HEK293 (cell line): ENCODE data around the gene ALPK3.

Source experiments
- CTCF ChIA-PET: fragments of 350-600 bp; formaldehyde crosslinking; extraction: SDS; loops from one replicate; lab custom pipeline; 2021; ENCODE audit warnings: antibody characterized with exemption; lab: Yijun Ruan, JAX
- POLR2A ChIA-PET: fragments of 300-600 bp; formaldehyde crosslinking; extraction: SDS; loops from one replicate; lab custom pipeline; 2020; ENCODE audit warnings: antibody characterized with exemption, inconsistent platforms; lab: Yijun Ruan, JAX
- H3K27ac ChIP-seq: fragments of 200-500 bp; sonication (Bioruptor generic); 2 replicates; pipeline ENCODE4 v1.5.1; 2014; ENCODE audit warnings: low read depth, low read length, control low read depth, inconsistent platforms; ENCODE audit errors: extremely low read depth
- H3K36me3 ChIP-seq, 2 experiments: fragments of 200-500 bp in 1 of 2; sonication (Bioruptor generic) in 1 of 2; 1 replicate in 1 of 2; 2 replicates in 1 of 2; pipeline ENCODE4 v1.5.1; 2014 to 2017; ENCODE audit warnings: inconsistent platforms in 2 of 2, low read length in 2 of 2; ENCODE audit not compliant: control insufficient read depth in 2 of 2, insufficient read depth in 1 of 2
- H3K4me1 ChIP-seq: fragments of 200-500 bp; sonication (Bioruptor generic); 2 replicates; pipeline ENCODE4 v1.5.1; 2014; ENCODE audit warnings: mild to moderate bottlenecking, low read length, inconsistent platforms; ENCODE audit not compliant: control insufficient read depth, insufficient read depth
- H3K4me3 ChIP-seq: 2 replicates; pipeline ENCODE4 v1.5.1; 2011; ENCODE audit warnings: low read depth, mild to moderate bottlenecking, control low read depth, low read length, moderate library complexity
- H3K9me3 ChIP-seq: fragments of 200-500 bp; sonication (Bioruptor generic); 2 replicates; pipeline ENCODE4 v1.5.1; 2014; ENCODE audit warnings: low read depth, low read length, inconsistent platforms; ENCODE audit not compliant: control insufficient read depth, insufficient read depth
- FEZF1 ChIP-seq: fragments of 450-650 bp; formaldehyde crosslinking; IDR thresholded peaks from 2 replicates; pipeline ENCODE4 v1.5.1; 2016; ENCODE audit warnings: missing biosample characterization, missing genetic modification characterization
- GLI2 ChIP-seq: fragments of 450-650 bp; formaldehyde crosslinking; IDR thresholded peaks from 2 replicates; pipeline ENCODE4; 2017; ENCODE audit warnings: missing biosample characterization, missing genetic modification characterization, low read depth, borderline replicate concordance
- GLIS1 ChIP-seq: fragments of 450-650 bp; formaldehyde crosslinking; IDR thresholded peaks from 2 replicates; pipeline ENCODE4 v1.5.1; 2016; ENCODE audit warnings: missing biosample characterization, missing genetic modification characterization
- REPIN1 ChIP-seq: fragments of 450-650 bp; formaldehyde crosslinking; IDR thresholded peaks from 2 replicates; pipeline ENCODE4 v1.5.1; 2017; ENCODE audit warnings: missing biosample characterization, missing genetic modification characterization, low read depth
- TCF7L2 ChIP-seq: IDR thresholded peaks from 2 replicates; pipeline ENCODE4 v1.6.1; 2011; ENCODE audit warnings: low read depth, mild to moderate bottlenecking, inconsistent platforms, low read length, moderate library complexity, borderline replicate concordance
- ZBTB10 ChIP-seq: fragments of 450-650 bp; formaldehyde crosslinking; IDR thresholded peaks from 2 replicates; pipeline ENCODE4 v1.5.1; 2016; ENCODE audit warnings: missing biosample characterization, missing genetic modification characterization
- ZFP3 ChIP-seq: fragments of 450-650 bp; formaldehyde crosslinking; IDR thresholded peaks from 2 replicates; pipeline ENCODE4 v1.5.1; 2016; ENCODE audit warnings: low read depth, missing biosample characterization, missing genetic modification characterization
- ZFP41 ChIP-seq: fragments of 450-650 bp; formaldehyde crosslinking; IDR thresholded peaks from 2 replicates; pipeline ENCODE4 v1.5.1; 2016; ENCODE audit warnings: missing biosample characterization, missing genetic modification characterization, borderline replicate concordance
- ZNF132 ChIP-seq: fragments of 450-650 bp; formaldehyde crosslinking; IDR thresholded peaks from 2 replicates; pipeline ENCODE4 v1.5.1; 2017; ENCODE audit warnings: missing biosample characterization, missing genetic modification characterization, borderline replicate concordance
- ZNF157 ChIP-seq: fragments of 450-650 bp; formaldehyde crosslinking; IDR thresholded peaks from 2 replicates; pipeline ENCODE4 v1.5.1; 2016; ENCODE audit warnings: missing biosample characterization, missing genetic modification characterization
- ZNF239 ChIP-seq: fragments of 450-650 bp; formaldehyde crosslinking; IDR thresholded peaks from 2 replicates; pipeline ENCODE4 v1.5.1; 2016; ENCODE audit warnings: missing biosample characterization, missing genetic modification characterization
- ZNF394 ChIP-seq: fragments of 450-650 bp; formaldehyde crosslinking; IDR thresholded peaks from 2 replicates; pipeline ENCODE4 v1.5.1; 2016; ENCODE audit warnings: missing biosample characterization, missing genetic modification characterization, mild to moderate bottlenecking, moderate library complexity, borderline replicate concordance
- ZNF416 ChIP-seq: fragments of 450-650 bp; formaldehyde crosslinking; IDR thresholded peaks from 2 replicates; pipeline ENCODE4 v1.5.1; 2016; ENCODE audit warnings: missing biosample characterization, missing genetic modification characterization
- ZNF433 ChIP-seq: fragments of 450-650 bp; formaldehyde crosslinking; IDR thresholded peaks from 2 replicates; pipeline ENCODE4 v1.5.1; 2016; ENCODE audit warnings: missing biosample characterization, missing genetic modification characterization, low read depth
- ZNF510 ChIP-seq: fragments of 450-650 bp; formaldehyde crosslinking; IDR thresholded peaks from 2 replicates; pipeline ENCODE4 v1.5.1; 2018; ENCODE audit warnings: mild to moderate bottlenecking, missing genetic modification characterization, missing biosample characterization; ENCODE audit not compliant: insufficient replicate concordance
- ZNF560 ChIP-seq: fragments of 450-650 bp; formaldehyde crosslinking; IDR thresholded peaks from 2 replicates; pipeline ENCODE4 v1.5.1; 2017; ENCODE audit warnings: missing biosample characterization, missing genetic modification characterization, borderline replicate concordance
- ZNF571 ChIP-seq: fragments of 450-650 bp; formaldehyde crosslinking; IDR thresholded peaks from 2 replicates; pipeline ENCODE4 v1.5.0; 2017; ENCODE audit warnings: missing biosample characterization, missing genetic modification characterization
- ZNF600 ChIP-seq: fragments of 450-650 bp; formaldehyde crosslinking; IDR thresholded peaks from 2 replicates; pipeline ENCODE4 v1.5.1; 2016; ENCODE audit warnings: missing biosample characterization, missing genetic modification characterization
- ZNF624 ChIP-seq: fragments of 450-650 bp; formaldehyde crosslinking; IDR thresholded peaks from 2 replicates; pipeline ENCODE4 v1.5.1; 2017; ENCODE audit warnings: missing biosample characterization, missing genetic modification characterization
- TF ChIP-seq, protein P1 (sequence below): fragments of 450-650 bp; formaldehyde crosslinking; IDR thresholded peaks from 2 replicates; pipeline ENCODE4 v1.5.1; 2016; ENCODE audit warnings: missing biosample characterization, missing genetic modification characterization
- TF ChIP-seq, protein P2 (sequence below): fragments of 450-650 bp; formaldehyde crosslinking; IDR thresholded peaks from 2 replicates; pipeline ENCODE4 v1.5.1; 2016; ENCODE audit warnings: missing biosample characterization, missing genetic modification characterization
- TF ChIP-seq, protein P3 (sequence below): fragments of 450-650 bp; formaldehyde crosslinking; IDR thresholded peaks from 2 replicates; pipeline ENCODE4 v1.5.1; 2016; ENCODE audit warnings: missing biosample characterization, missing genetic modification characterization
- TF ChIP-seq, protein P4 (sequence below): sonication (generic); formaldehyde crosslinking; IDR thresholded peaks from 2 replicates; pipeline ENCODE4 v1.8.1; 2022; ENCODE audit warnings: mild to moderate bottlenecking, moderate library complexity, missing genetic modification reagents

ALPK3 gene

GRCh38 chr15:84919106-84919667 lies 102.0 kb downstream of the ALPK3 start:
- Histone ChIP-seq H3K9me3 (no peaks in the 10 kb centered on the region), H3K36me3 (no peaks in the 10 kb centered on the region), H3K4me3 (no peak overlapping the region), H3K27ac (no peak overlapping the region), H3K4me1 (peaks cover 10% of the 10 kb centered on the region)
- ChIA-PET CTCF (interaction anchor here (0.8 to 1.4 kb wide), 2 partner anchors 9 to 43 kb away, joined by 3 to 10 read pairs; no protein-coding TSS in a partner anchor), POLR2A (no interaction called here)
- TF ChIP-seq ZFP41 (tag by site-specific recombination) (no peak), ZNF157 (tag by site-specific recombination) (no peak), ZNF600 (tag by site-specific recombination) (no peak)

GRCh38 chr15:84921121-84921520 lies 104.0 kb downstream of the ALPK3 start:
- Histone ChIP-seq H3K4me3 (no peak overlapping the region), H3K9me3 (no peaks in the 10 kb centered on the region), H3K4me1 (no peaks in the 10 kb centered on the region), H3K36me3 (no peaks in the 10 kb centered on the region), H3K27ac (no peak overlapping the region)
- TF ChIP-seq, protein P1, sequence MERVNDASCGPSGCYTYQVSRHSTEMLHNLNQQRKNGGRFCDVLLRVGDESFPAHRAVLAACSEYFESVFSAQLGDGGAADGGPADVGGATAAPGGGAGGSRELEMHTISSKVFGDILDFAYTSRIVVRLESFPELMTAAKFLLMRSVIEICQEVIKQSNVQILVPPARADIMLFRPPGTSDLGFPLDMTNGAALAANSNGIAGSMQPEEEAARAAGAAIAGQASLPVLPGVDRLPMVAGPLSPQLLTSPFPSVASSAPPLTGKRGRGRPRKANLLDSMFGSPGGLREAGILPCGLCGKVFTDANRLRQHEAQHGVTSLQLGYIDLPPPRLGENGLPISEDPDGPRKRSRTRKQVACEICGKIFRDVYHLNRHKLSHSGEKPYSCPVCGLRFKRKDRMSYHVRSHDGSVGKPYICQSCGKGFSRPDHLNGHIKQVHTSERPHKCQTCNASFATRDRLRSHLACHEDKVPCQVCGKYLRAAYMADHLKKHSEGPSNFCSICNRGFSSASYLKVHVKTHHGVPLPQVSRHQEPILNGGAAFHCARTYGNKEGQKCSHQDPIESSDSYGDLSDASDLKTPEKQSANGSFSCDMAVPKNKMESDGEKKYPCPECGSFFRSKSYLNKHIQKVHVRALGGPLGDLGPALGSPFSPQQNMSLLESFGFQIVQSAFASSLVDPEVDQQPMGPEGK (tag by site-specific recombination), result no peak
- TF ChIP-seq REPIN1 (tag by site-specific recombination), result no peak
- no peak for TF ChIP-seq ZBTB10
- no peak for TF ChIP-seq ZNF132 (tag by site-specific recombination)
- TF ChIP-seq, protein P2, sequence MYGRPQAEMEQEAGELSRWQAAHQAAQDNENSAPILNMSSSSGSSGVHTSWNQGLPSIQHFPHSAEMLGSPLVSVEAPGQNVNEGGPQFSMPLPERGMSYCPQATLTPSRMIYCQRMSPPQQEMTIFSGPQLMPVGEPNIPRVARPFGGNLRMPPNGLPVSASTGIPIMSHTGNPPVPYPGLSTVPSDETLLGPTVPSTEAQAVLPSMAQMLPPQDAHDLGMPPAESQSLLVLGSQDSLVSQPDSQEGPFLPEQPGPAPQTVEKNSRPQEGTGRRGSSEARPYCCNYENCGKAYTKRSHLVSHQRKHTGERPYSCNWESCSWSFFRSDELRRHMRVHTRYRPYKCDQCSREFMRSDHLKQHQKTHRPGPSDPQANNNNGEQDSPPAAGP (tag by site-specific recombination), result no peak
- TF ChIP-seq ZNF416, result no peak
- no peak for TF ChIP-seq TCF7L2
- TF ChIP-seq ZNF624 (tag by site-specific recombination), result no peak
- TF ChIP-seq ZNF571, result no peak
- TF ChIP-seq ZNF510 (tag by site-specific recombination), result no peak
- no peak for TF ChIP-seq GLI2 (tag by site-specific recombination)
- no peak for TF ChIP-seq FEZF1 (tag by site-specific recombination)
- no peak for TF ChIP-seq ZNF394 (tag by site-specific recombination)
- no peak for TF ChIP-seq ZFP3 (tag by site-specific recombination)
- no peak for TF ChIP-seq GLIS1 (tag by site-specific recombination)
- no peak for TF ChIP-seq ZNF560 (tag by site-specific recombination)
- TF ChIP-seq, protein P3, sequence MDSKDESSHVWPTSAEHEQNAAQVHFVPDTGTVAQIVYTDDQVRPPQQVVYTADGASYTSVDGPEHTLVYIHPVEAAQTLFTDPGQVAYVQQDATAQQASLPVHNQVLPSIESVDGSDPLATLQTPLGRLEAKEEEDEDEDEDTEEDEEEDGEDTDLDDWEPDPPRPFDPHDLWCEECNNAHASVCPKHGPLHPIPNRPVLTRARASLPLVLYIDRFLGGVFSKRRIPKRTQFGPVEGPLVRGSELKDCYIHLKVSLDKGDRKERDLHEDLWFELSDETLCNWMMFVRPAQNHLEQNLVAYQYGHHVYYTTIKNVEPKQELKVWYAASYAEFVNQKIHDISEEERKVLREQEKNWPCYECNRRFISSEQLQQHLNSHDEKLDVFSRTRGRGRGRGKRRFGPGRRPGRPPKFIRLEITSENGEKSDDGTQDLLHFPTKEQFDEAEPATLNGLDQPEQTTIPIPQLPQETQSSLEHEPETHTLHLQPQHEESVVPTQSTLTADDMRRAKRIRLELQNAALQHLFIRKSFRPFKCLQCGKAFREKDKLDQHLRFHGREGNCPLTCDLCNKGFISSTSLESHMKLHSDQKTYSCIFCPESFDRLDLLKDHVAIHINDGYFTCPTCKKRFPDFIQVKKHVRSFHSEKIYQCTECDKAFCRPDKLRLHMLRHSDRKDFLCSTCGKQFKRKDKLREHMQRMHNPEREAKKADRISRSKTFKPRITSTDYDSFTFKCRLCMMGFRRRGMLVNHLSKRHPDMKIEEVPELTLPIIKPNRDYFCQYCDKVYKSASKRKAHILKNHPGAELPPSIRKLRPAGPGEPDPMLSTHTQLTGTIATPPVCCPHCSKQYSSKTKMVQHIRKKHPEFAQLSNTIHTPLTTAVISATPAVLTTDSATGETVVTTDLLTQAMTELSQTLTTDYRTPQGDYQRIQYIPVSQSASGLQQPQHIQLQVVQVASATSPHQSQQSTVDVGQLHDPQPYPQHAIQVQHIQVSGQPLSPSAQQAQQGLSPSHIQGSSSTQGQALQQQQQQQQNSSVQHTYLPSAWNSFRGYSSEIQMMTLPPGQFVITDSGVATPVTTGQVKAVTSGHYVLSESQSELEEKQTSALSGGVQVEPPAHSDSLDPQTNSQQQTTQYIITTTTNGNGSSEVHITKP (tag by site-specific recombination), result no peak
- TF ChIP-seq ZNF433 (tag by site-specific recombination), result no peak
- no peak for TF ChIP-seq ZNF239 (tag by site-specific recombination)
- TF ChIP-seq, protein P4, sequence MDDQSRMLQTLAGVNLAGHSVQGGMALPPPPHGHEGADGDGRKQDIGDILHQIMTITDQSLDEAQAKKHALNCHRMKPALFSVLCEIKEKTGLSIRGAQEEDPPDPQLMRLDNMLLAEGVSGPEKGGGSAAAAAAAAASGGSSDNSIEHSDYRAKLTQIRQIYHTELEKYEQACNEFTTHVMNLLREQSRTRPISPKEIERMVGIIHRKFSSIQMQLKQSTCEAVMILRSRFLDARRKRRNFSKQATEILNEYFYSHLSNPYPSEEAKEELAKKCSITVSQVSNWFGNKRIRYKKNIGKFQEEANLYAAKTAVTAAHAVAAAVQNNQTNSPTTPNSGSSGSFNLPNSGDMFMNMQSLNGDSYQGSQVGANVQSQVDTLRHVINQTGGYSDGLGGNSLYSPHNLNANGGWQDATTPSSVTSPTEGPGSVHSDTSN (CRISPR knock-in tag), result no peak
- ChIA-PET POLR2A (no interaction called here), CTCF (no interaction called here)
